ENCODE results near the gene KIF4B.

Gene KIF4B

GRCh38 chr5:155040984-155041653 is 27.6 kb downstream of the KIF4B start:
- TF ChIP-seq CTCF (IDR thresholded peaks at IDR 0.05; ENCODE audit: extremely low read depth, insufficient read depth, missing control alignments): no peak
- in situ Hi-C loops (cut with MboI; ENCODE audit: low pct_unique_long_range_greater_than_20kb, low sequenced_read_pairs, unreplicated experiment): loop anchor here (25.0 kb wide), 1 partner anchor 404 kb away; no protein-coding TSS in a partner anchor
- DNase-seq (ENCODE audit: low spot score): no peak

- no peak for DNase-seq (ENCODE audit: low spot score)
- TF ChIP-seq CTCF (IDR thresholded peaks at IDR 0.05; ENCODE audit: extremely low read depth, insufficient read depth, missing control alignments): no peak
- in situ Hi-C loops (cut with MboI; ENCODE audit: low pct_unique_long_range_greater_than_20kb, low sequenced_read_pairs, unreplicated experiment): loop anchor here (25.0 kb wide), 1 partner anchor 407 kb away; no protein-coding TSS in a partner anchor
These were observed 31.0 kb downstream of the KIF4B start for GRCh38 chr5:155044591-155044990.

- DNase-seq (ENCODE audit: low spot score): no peak
These were observed 33.0 kb downstream of the KIF4B start for GRCh38 chr5:155046591-155046990.

GRCh38 chr5:155047818-155048217 is 34.3 kb downstream of the KIF4B start:
- no peak for DNase-seq (ENCODE audit: low spot score)
- no peak for TF ChIP-seq CTCF (IDR thresholded peaks at IDR 0.05; ENCODE audit: extremely low read depth, insufficient read depth, missing control alignments)
- in situ Hi-C loops (cut with MboI; ENCODE audit: low pct_unique_long_range_greater_than_20kb, low sequenced_read_pairs, unreplicated experiment): loop anchor here (25.0 kb wide), 1 partner anchor 411 kb away; no protein-coding TSS in a partner anchor

More at GRCh38 chr5:155046591-155046990, 33.0 kb downstream of the KIF4B start:
- in situ Hi-C loops (cut with MboI; ENCODE audit: low pct_unique_long_range_greater_than_20kb, low sequenced_read_pairs, unreplicated experiment): loop anchor here (25.0 kb wide), 1 partner anchor 409 kb away; no protein-coding TSS in a partner anchor
- no peak for TF ChIP-seq CTCF (IDR thresholded peaks at IDR 0.05; ENCODE audit: extremely low read depth, insufficient read depth, missing control alignments)

GRCh38 chr5:155049569-155050383 is 36.2 kb downstream of the KIF4B start:
- peak; percentile 53 for TF ChIP-seq CTCF (IDR thresholded peaks at IDR 0.05; ENCODE audit: extremely low read depth, insufficient read depth, missing control alignments)
- no peak for DNase-seq (ENCODE audit: low spot score)
- in situ Hi-C loops (cut with MboI; ENCODE audit: low pct_unique_long_range_greater_than_20kb, low sequenced_read_pairs, unreplicated experiment): loop anchor here (25.0 kb wide), 1 partner anchor 412 kb away; no protein-coding TSS in a partner anchor

GRCh38 chr5:155050384-155051019 is 36.9 kb downstream of the KIF4B start:
- DNase-seq (ENCODE audit: low spot score): no peak

More at GRCh38 chr5:155050384-155051019, 36.9 kb downstream of the KIF4B start:
- in situ Hi-C loops (cut with MboI; ENCODE audit: low pct_unique_long_range_greater_than_20kb, low sequenced_read_pairs, unreplicated experiment): no loop called here
- TF ChIP-seq CTCF (IDR thresholded peaks at IDR 0.05; ENCODE audit: extremely low read depth, insufficient read depth, missing control alignments): no peak
